ENCODE results near the gene MTERF4. TPM values are rescaled to one million over a fixed set of nuclear protein-coding genes. Genes with fewer than 3 reads are reported as not detected.

The MTERF4 gene
- total and polyA plus RNA-seq, 10 of the 15 experiments (the other 5 are each of a cell fraction or from before 2014, with no cell fraction given): 36.7 to 69.1 (median 45.5) TPM

GRCh38 chr2:241105641-241106040, 3.6 kb upstream of the MTERF4 start:
- TF ChIP-seq IKZF2 (IDR thresholded peaks at IDR 0.05) (no peak), SP1 (IDR thresholded peaks at IDR 0.05; ENCODE audit: low read depth, low read length) (no peak), MYB (IDR thresholded peaks at IDR 0.05; ENCODE audit: borderline replicate concordance, low read depth, low read length) (no peak), NBN (IDR thresholded peaks at IDR 0.05) (no peak), PML (IDR thresholded peaks at IDR 0.05; ENCODE audit: low read length) (no peak), ZNF207 (IDR thresholded peaks at IDR 0.05; ENCODE audit: borderline replicate concordance) (no peak), ESRRA (IDR thresholded peaks at IDR 0.05; ENCODE audit: low read length) (no peak), E2F8 (IDR thresholded peaks at IDR 0.05; ENCODE audit: low read depth, partially characterized antibody) (no peak), SMAD1 (IDR thresholded peaks at IDR 0.05; ENCODE audit: low read depth, partially characterized antibody) (no peak), FOXM1 (IDR thresholded peaks at IDR 0.05; ENCODE audit: low read depth, low read length) (no peak), ZNF687 (IDR thresholded peaks at IDR 0.05) (no peak), MEF2A (IDR thresholded peaks at IDR 0.05; ENCODE audit: insufficient read depth, low read depth, low read length) (no peak), ASH2L (IDR thresholded peaks at IDR 0.05; ENCODE audit: borderline replicate concordance, low read depth) (no peak), POU2F2 (IDR thresholded peaks at IDR 0.05; ENCODE audit: borderline replicate concordance, low read depth, low read length) (no peak)
- TF ChIP-seq, protein P1, sequence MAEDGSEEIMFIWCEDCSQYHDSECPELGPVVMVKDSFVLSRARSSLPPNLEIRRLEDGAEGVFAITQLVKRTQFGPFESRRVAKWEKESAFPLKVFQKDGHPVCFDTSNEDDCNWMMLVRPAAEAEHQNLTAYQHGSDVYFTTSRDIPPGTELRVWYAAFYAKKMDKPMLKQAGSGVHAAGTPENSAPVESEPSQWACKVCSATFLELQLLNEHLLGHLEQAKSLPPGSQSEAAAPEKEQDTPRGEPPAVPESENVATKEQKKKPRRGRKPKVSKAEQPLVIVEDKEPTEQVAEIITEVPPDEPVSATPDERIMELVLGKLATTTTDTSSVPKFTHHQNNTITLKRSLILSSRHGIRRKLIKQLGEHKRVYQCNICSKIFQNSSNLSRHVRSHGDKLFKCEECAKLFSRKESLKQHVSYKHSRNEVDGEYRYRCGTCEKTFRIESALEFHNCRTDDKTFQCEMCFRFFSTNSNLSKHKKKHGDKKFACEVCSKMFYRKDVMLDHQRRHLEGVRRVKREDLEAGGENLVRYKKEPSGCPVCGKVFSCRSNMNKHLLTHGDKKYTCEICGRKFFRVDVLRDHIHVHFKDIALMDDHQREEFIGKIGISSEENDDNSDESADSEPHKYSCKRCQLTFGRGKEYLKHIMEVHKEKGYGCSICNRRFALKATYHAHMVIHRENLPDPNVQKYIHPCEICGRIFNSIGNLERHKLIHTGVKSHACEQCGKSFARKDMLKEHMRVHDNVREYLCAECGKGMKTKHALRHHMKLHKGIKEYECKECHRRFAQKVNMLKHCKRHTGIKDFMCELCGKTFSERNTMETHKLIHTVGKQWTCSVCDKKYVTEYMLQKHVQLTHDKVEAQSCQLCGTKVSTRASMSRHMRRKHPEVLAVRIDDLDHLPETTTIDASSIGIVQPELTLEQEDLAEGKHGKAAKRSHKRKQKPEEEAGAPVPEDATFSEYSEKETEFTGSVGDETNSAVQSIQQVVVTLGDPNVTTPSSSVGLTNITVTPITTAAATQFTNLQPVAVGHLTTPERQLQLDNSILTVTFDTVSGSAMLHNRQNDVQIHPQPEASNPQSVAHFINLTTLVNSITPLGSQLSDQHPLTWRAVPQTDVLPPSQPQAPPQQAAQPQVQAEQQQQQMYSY (CRISPR knock-in tag; IDR thresholded peaks at IDR 0.05): no peak
- no TSS peak for BruUV-seq (replicated peaks)

More at GRCh38 chr2:241105641-241106040, 3.6 kb upstream of the MTERF4 start:
- peaks cover 48% of the 10 kb centered on the region for H3K79me2 ChIP-seq (ENCODE audit: control insufficient read depth, insufficient read depth, low read length)
- in situ Hi-C loops (cut with MboI): no loop called here
- no peaks in the 10 kb centered on the region for H3K27me3 ChIP-seq (replicated peaks in 1 of 2; ENCODE audit: control insufficient read depth in 2 of 2, insufficient read depth in 2 of 2, low read length in 1 of 2)
- H3K4me2 ChIP-seq (ENCODE audit: control insufficient read depth, insufficient read depth): no peak overlapping the region
- H4K20me1 ChIP-seq (ENCODE audit: control insufficient read depth, insufficient read depth): no peaks in the 10 kb centered on the region
- no peak overlapping the region for H2AFZ ChIP-seq (ENCODE audit: control insufficient read depth, low read depth, low read length)
- peaks cover 17% of the 10 kb centered on the region for H3K4me1 ChIP-seq (ENCODE audit: control insufficient read depth, insufficient read depth, low read length)
- H3K9ac ChIP-seq (ENCODE audit: control insufficient read depth, insufficient read depth, low read length): no peak overlapping the region
- ChIA-PET RAD21 (ENCODE audit: unreplicated experiment) (no interaction called here), SMC1A (ENCODE audit: uncharacterized antibody, unreplicated experiment) (interaction anchor here (1.8 kb wide), 1 partner anchor 12 kb away, joined by 4 read pairs; no protein-coding TSS in a partner anchor), CTCF (interaction anchor here (0.6 kb wide), 1 partner anchor 45 kb away, joined by 3 read pairs; no protein-coding TSS in a partner anchor), POLR2A (interaction anchor here (0.8 to 1.2 kb wide), 2 partner anchors 9 to 44 kb away, joined by 3 to 4 read pairs; no protein-coding TSS in a partner anchor)
- DNase-seq (ENCODE audit: low read depth, low spot score): no peak
- no peak overlapping the region for H3K4me3 ChIP-seq
- H3K36me3 ChIP-seq (ENCODE audit: control insufficient read depth in 2 of 2, insufficient read depth in 2 of 2, low read length in 1 of 2): peaks cover 4 to 12% of the 10 kb centered on the region in 2 experiments; a peak in 3 of 4 replicates
- intact Hi-C loops (cut with micrococcal nuclease; ENCODE audit: unreplicated experiment): no loop called here
- ATAC-seq: no peak
- no peak overlapping the region for H3K27ac ChIP-seq (ENCODE audit: control insufficient read depth, insufficient read depth)
- no peaks in the 10 kb centered on the region for H3K9me3 ChIP-seq (replicated peaks; ENCODE audit: control insufficient read depth, insufficient read depth, low read length)
- 53% methylated on average over 3 of the region's 3 CpGs for WGBS (ENCODE audit: insufficient coverage, insufficient replicate concordance, low lambda C conversion rate, missing lambda C conversion rate)
- no peak for FAIRE-seq
